Skin epidermis (tissue), 12 donors: ENCODE measurements around the gene IRF2.
A peak's percentile ranks its signal among the peaks of the same experiment; 100 is the strongest.

Experiments
- H3K27ac ChIP-seq, 21 experiments: fragments of 200-600 bp; sonication (generic) in 11 of 21; one replicate each; pipeline ENCODE4 v1.5.0; 2020; ENCODE audit warnings: mild to moderate bottlenecking in 3 of 21, inconsistent platforms in 2 of 21, moderate library complexity in 2 of 21
- H3K4me3 ChIP-seq, 7 experiments: fragments of 200-600 bp; sonication (generic) in 2 of 7; one replicate each; pipeline ENCODE4 v1.5.0; 2020; ENCODE audit warnings: inconsistent platforms in 2 of 7, mild to moderate bottlenecking in 2 of 7, moderate library complexity in 1 of 7

IRF2 gene

DNA sequence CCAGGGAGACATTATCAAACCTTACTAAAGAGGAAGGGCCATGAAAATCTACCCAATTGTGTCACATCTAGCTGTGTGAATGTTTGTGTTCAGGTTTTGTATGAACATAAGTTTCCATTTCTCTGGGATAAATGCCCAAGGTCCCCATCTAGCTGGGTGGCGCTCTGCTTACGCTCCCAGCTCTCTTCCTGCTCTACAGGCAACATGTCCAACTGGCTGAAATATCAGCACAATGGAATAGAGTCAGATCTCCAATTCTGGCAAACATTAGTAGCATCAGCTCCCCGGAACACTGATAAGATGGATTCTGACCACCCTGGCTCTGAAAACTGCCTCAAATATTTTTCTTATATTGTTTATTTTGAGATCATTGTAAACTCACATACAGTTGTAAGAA lies 74.8 kb downstream of the IRF2 start:
- H3K27ac ChIP-seq, result peak overlapping the region in 5 of 21 experiments; percentile 7 to 67 (median 30)
- H3K4me3 ChIP-seq, result no peak overlapping the region

GRCh38 chr4:184398741-184399511 lies 75.4 kb downstream of the IRF2 start:
- peak overlapping the region in 5 of 21 experiments; percentile 7 to 67 (median 30) for H3K27ac ChIP-seq
- H3K4me3 ChIP-seq, result no peak overlapping the region

DNA sequence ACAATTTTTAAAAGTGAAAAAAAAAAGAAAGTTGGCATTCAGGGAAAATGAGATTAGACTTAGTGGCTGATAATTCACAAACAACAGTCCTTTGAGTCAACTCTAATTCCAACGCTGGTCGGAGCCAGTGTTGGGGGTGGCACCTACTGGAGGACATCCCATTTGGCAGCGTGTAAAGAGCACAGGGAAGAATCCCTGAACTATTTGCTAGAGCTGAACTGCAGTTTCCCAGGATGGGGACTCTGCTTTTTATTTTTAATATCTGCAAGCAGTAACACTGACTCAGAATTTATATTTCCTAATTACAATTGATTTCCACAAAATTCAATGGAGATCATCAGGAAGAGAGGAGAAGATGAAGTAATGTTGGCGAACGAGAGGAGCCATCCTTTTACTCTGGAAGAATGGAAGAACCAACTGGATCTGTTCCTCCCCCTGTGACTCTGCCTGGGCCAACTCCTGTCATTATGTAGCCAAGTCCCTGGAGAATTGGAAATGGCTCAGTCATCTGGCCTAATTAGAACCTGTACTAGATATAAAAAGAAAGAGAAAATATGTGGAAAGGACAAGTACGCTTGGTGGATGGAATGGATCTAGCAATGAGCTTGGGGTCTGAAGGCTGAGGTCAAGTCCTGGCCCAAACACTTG lies 76.7 kb downstream of the IRF2 start:
- Histone ChIP-seq H3K27ac (peak overlapping the region in 1 of 21 experiments; percentile 15), H3K4me3 (no peak overlapping the region)

GRCh38 chr4:184396570-184397515 lies 77.5 kb downstream of the IRF2 start:
- H3K27ac ChIP-seq, result peak overlapping the region in 5 of 21 experiments; percentile 10 to 37 (median 14)
- H3K4me3 ChIP-seq, result no peak overlapping the region

DNA sequence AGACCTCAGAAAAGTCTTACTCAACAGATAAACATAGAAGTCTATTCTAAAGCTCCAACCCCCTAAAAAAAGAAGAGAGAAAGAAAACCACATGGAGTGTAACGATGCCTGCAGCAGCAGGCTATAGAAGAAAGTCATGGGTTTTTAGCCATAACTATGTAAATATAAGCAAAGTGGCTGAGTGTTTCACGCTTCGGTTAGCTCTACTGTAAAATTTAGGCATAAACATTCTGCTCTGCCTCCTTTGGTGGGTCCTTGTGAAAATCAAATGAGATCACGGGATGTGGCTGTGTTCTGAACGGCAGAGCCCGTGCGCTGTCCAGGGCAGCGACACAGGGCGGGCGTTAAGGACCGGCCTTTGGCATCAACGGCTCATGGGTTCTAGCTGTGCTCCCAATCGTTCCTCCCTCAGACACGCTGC lies 78.4 kb downstream of the IRF2 start:
- no peak overlapping the region for H3K4me3 ChIP-seq
- peak overlapping the region in 5 of 21 experiments; percentile 9 to 43 (median 24) for H3K27ac ChIP-seq

GRCh38 chr4:184395451-184395917 lies 78.9 kb downstream of the IRF2 start:
- peak overlapping the region in 4 of 21 experiments; percentile 9 to 34 (median 20) for H3K27ac ChIP-seq
- H3K4me3 ChIP-seq, result no peak overlapping the region

DNA sequence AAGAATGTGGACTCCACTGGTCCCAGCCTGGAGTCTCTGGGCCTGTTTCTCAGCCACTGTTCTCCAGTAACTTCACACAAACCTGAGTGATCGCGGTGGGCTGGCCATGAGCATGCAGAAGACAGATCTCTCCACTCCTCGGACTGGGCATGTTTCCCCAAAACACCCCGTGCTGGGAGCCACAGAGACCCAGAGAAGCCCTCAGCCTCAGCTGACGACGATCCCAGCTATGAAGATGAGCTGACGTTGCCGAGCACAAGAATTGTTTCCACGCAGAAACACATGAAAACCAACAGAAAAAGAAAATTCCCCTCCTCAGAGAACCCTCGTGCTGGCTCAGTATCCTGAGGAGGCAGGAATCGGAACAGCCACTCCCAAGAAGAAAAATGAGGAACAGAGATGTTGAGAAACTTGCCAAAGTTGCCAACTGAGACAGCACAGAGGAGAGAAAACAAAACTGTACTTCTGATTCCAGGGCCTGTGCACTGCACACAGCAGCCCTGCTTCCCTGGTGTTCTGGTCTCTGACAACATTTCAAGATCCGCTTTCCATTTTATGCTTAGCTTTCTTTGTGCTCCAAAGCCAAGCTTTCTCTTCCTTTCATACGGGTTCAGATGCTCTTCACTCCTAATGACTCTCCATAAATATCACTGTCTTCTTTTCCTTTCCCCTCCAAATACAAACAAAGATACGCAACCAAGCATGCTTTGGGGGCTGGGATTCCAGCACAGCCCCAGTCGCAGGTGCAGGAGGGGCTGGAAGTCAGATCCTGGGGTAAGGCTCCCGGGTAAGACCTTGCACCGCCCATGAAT lies 81.4 kb downstream of the IRF2 start:
- H3K4me3 ChIP-seq, result no peak overlapping the region
- H3K27ac ChIP-seq, result peak overlapping the region in 19 of 21 experiments; percentile 2 to 76 (median 49)

DNA sequence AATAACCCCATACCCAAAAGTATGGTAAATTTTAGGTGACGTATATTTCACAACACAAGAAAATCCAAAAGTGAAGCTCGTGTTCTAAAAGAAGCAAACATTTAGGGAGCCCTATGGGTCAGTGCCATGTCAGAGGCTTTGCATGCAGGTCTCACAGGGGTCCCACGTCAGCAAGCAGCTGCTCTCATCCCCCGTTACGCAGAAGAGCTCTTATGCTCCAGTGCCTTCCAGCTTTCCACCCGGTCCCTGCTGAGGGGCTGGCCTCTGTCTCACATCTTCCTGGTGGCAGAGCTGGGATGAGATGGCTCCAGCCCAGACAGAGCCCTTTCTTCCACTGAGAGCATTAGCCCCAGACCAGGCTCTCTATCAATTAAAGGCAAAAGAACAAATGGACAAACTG lies 82.0 kb downstream of the IRF2 start:
- H3K27ac ChIP-seq, result peak overlapping the region in 18 of 21 experiments; percentile 2 to 76 (median 48)

DNA sequence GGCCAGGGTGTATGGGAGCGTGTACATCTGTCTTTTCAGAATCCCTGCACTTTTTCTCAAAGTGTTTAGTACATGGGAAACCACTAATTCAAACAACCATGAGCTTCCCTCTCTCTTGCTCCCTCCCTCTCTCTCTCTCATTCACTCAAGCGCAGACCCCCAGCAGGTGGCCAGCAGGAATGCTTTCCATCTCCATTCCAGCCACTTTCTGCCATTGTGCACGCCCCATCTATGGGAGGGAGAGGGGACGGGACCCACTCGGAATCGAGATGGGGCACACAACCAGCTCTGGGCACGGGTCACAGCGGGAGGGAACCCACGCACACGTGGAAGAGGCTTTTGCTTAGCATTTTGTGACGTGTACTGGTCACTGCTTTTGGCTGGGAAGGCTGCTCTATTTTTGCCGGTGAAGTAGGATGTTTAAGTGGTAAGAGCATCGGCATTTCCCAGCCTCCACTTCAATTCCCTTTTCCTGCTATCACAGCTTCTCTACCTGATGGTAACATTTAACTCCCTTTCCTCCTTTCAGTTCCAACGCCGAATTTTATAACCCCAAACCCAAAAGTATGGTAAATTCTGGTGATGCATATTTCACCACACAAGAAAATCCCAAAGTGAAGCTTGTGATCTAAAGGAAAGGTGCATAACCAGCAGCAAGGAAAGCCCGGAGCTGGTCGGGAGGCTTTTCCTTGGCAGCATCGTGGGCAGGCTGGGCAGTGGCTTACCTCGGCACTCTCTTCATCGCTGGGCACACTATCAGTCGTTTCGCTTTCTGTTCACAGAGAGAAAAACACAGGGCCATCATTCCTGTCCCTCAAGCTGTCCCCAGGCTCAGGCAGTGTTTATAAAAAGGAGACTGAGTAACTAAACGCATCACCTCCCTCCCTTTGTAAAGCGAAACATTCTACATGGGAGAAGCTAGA lies 84.1 kb downstream of the IRF2 start:
- Histone ChIP-seq H3K4me3 (no peak overlapping the region), H3K27ac (no peak overlapping the region)

More for the DNA sequence above, 82.0 kb downstream of the IRF2 start:
- H3K4me3 ChIP-seq, result no peak overlapping the region

- Histone ChIP-seq H3K4me3 (no peak overlapping the region), H3K27ac (no peak overlapping the region)
Measured at GRCh38 chr4:184388106-184388505, 86.2 kb downstream of the IRF2 start.

- Histone ChIP-seq H3K27ac (peak overlapping the region in 2 of 21 experiments; percentile 59 to 69), H3K4me3 (no peak overlapping the region)
Measured at GRCh38 chr4:184387351-184387750, 87.0 kb downstream of the IRF2 start.

DNA sequence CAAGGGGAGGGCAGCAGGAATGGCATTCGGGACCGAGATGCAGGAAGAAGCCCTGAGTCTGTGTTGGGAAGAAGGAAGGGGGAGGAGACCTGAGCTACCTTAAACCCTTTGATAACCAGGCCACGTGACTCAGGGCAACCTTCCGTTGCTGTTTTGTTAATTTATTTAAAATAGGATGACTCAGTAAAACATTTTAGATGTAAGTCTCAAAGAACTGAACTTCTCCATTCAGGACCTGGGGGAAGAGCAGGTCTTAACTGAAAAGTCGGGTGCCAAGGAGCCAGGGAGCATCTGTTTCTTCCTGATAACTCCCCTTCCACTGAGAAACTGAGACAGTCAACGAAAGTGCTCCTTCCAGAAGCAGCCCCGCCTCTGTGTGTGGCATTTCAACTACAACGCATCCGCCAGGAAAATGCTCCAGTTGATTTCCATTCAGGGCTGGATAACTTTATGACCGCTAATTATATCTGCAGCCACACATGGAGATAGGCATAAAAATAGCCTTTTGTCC lies 88.0 kb downstream of the IRF2 start:
- Histone ChIP-seq H3K27ac (peak overlapping the region in 13 of 21 experiments; percentile 1 to 82 (median 59)), H3K4me3 (no peak overlapping the region)

DNA sequence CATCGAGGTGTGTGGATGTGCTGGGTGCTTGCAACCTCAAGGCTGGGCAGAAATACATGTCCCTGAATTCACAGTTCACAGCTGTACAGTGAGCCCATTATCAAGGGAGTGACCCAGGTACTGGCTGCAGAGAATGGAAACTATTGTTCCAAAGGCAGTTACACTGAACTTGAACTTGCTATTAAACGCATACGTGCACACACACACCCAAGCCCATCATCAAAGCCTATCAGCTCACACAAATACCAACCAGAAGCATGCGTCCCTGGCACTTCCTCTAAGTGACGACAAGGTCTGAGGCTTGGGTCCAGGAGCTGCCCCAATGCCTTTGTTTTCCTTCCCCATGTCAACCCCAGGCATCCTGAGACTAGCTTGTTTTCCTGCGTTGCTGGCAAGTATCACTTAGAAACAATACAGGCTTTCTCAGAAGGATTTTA lies 88.6 kb downstream of the IRF2 start:
- peak overlapping the region in 14 of 21 experiments; percentile 19 to 82 (median 72) for H3K27ac ChIP-seq
- no peak overlapping the region for H3K4me3 ChIP-seq

GRCh38 chr4:184384810-184385557 lies 89.4 kb downstream of the IRF2 start:
- Histone ChIP-seq H3K27ac (peak overlapping the region in 20 of 21 experiments; percentile 6 to 82 (median 70)), H3K4me3 (no peak overlapping the region)

DNA sequence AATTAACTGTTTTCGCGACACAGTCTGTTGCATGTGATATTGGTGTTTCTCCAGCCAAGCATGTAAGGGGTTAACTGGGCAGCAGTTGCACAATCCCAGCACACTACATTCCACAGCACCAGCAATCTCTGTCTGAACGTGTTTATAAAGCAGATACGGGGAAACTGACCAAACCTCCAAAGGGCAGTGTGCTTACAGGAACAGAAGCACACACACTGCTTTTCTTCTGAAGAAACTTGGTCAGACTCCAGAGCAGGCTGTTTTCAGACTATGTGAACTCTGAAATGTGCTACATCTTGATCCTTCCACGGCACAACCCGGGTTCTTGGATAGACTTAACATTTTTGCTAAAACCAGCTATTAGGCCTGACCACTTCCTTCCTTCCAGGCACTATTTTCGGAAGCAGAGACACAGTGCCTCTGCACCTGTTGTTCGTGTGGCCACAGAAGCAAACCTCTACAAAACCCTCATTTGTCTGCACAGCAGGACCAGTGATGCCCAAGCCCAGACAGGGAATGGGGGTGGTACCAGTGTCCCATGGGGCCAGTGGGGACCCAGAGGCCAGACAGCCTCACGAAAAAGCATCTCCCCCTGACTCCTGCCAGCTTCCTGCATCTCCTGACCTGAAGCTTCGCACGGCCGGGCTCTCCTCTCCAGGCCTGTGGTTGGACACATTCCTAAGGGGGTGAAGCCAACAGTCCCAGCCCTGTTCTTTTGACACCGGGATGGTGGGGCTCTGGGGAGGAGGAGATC lies 90.1 kb downstream of the IRF2 start:
- H3K4me3 ChIP-seq, result peak overlapping the region in 2 of 7 experiments; percentile 1 to 28
- peak overlapping the region in 20 of 21 experiments; percentile 6 to 82 (median 70) for H3K27ac ChIP-seq

GRCh38 chr4:184383497-184384055 lies 90.8 kb downstream of the IRF2 start:
- H3K4me3 ChIP-seq, result peak overlapping the region in 2 of 7 experiments; percentile 1 to 28
- H3K27ac ChIP-seq, result peak overlapping the region in 19 of 21 experiments; percentile 6 to 82 (median 66)
